ENCODE results near the gene PCSK1. TPM values are rescaled to one million over a fixed set of nuclear protein-coding genes. Genes with fewer than 3 reads are reported as not detected.

The PCSK1 gene
- total RNA-seq, 1 donor from 2014 or later: not detected

DNA sequence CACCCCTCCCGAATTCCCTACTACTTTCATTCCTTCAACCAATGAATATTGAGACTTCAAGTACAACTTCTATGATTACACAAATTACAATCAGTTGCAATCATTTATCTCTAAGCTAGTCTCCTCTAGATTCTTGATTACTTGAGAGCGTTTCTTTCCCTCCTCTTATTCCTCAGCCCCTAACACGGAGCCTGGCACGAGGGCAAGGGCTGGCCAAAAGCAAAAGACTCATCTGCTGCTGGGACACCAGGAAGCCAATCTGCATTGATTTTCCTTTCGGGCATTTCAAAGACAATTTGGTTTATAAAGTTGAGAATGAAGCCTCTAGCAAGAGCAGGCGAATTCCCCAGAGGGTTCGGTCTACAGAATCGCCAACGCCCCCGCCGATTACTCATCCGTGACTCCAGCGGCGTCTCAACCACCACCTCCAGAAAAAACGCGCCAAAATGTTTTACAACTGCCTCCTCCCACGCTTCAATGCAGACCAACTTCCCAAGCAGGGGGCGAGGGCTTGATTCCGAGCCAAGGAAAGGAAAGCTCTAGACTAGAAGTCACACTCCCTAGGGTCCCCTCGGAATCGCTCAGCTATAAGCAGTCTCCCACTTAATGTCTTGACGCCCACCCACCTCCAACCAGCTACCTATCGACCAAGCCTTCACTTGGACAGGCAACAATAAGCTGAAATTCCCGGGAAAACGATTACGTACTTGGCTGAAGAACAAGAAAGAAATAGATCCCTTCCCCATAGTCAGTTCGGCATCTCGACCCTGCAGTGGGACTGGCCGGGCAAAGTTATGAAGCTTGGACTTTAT, 1.5 kb downstream of the PCSK1 start:
- peaks cover 72% of the 10 kb centered on the region for H3K27me3 Mint-ChIP-seq (ENCODE audit: unreplicated experiment)
- no peaks in the 10 kb centered on the region for H3K36me3 Mint-ChIP-seq (ENCODE audit: unreplicated experiment)
- no peaks in the 10 kb centered on the region for H3K9me3 Mint-ChIP-seq (ENCODE audit: unreplicated experiment)
- no peak for TF ChIP-seq CTCF (IDR thresholded peaks at IDR 0.05)
- H3K27ac Mint-ChIP-seq (ENCODE audit: unreplicated experiment): no peak overlapping the region
- no peak for DNase-seq (ENCODE audit: extremely low spot score, unreplicated experiment)
- no peak overlapping the region for H3K4me3 Mint-ChIP-seq (ENCODE audit: unreplicated experiment)
- peaks cover 28% of the 10 kb centered on the region for H3K4me1 Mint-ChIP-seq (ENCODE audit: unreplicated experiment)

GRCh38 chr5:96427824-96428223, 5.2 kb downstream of the PCSK1 start:
- Mint-ChIP-seq H3K27me3 (ENCODE audit: unreplicated experiment) (peaks cover 76% of the 10 kb centered on the region), H3K27ac (ENCODE audit: unreplicated experiment) (no peak overlapping the region), H3K4me1 (ENCODE audit: unreplicated experiment) (peaks cover 16% of the 10 kb centered on the region), H3K4me3 (ENCODE audit: unreplicated experiment) (no peak overlapping the region), H3K9me3 (ENCODE audit: unreplicated experiment) (no peaks in the 10 kb centered on the region), H3K36me3 (ENCODE audit: unreplicated experiment) (no peaks in the 10 kb centered on the region)
- TF ChIP-seq CTCF (IDR thresholded peaks at IDR 0.05): no peak
- DNase-seq (ENCODE audit: extremely low spot score, unreplicated experiment): no peak

GRCh38 chr5:96426831-96427230, 6.2 kb downstream of the PCSK1 start:
- H3K27me3 Mint-ChIP-seq (ENCODE audit: unreplicated experiment): peaks cover 75% of the 10 kb centered on the region
- no peak overlapping the region for H3K4me3 Mint-ChIP-seq (ENCODE audit: unreplicated experiment)
- no peaks in the 10 kb centered on the region for H3K36me3 Mint-ChIP-seq (ENCODE audit: unreplicated experiment)
- no peaks in the 10 kb centered on the region for H3K9me3 Mint-ChIP-seq (ENCODE audit: unreplicated experiment)
- DNase-seq (ENCODE audit: extremely low spot score, unreplicated experiment): no peak
- no peak for TF ChIP-seq CTCF (IDR thresholded peaks at IDR 0.05)
- no peak overlapping the region for H3K27ac Mint-ChIP-seq (ENCODE audit: unreplicated experiment)
- H3K4me1 Mint-ChIP-seq (ENCODE audit: unreplicated experiment): peaks cover 9% of the 10 kb centered on the region

DNA sequence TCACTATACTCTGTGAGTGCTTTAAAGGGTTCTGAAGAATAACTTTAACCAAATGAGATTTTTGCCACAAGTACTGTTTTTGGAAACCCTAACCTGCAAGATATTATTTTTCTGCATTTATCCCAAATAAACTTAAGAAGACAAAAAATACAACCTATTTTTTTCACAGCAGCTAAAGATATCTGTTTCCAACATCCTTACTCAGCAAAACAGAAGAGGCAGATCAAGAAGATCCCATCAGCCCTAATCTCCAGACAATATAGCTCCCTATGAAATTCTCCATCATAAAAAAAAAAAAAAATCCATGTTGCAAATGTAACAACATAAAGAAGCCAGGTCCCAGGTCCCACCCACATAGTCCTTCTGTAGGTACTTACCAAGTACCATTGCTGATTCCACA, 7.6 kb downstream of the PCSK1 start:
- no peak for DNase-seq (ENCODE audit: extremely low spot score, unreplicated experiment)
- TF ChIP-seq CTCF (IDR thresholded peaks at IDR 0.05): no peak
- H3K27me3 Mint-ChIP-seq (ENCODE audit: unreplicated experiment): peaks cover 76% of the 10 kb centered on the region
- H3K4me1 Mint-ChIP-seq (ENCODE audit: unreplicated experiment): no peaks in the 10 kb centered on the region
- H3K27ac Mint-ChIP-seq (ENCODE audit: unreplicated experiment): no peak overlapping the region
- H3K36me3 Mint-ChIP-seq (ENCODE audit: unreplicated experiment): no peaks in the 10 kb centered on the region
- no peaks in the 10 kb centered on the region for H3K9me3 Mint-ChIP-seq (ENCODE audit: unreplicated experiment)
- H3K4me3 Mint-ChIP-seq (ENCODE audit: unreplicated experiment): no peak overlapping the region

- TF ChIP-seq CTCF (IDR thresholded peaks at IDR 0.05): no peak
- H3K27me3 Mint-ChIP-seq (ENCODE audit: unreplicated experiment): peaks cover 58% of the 10 kb centered on the region
- H3K4me1 Mint-ChIP-seq (ENCODE audit: unreplicated experiment): no peaks in the 10 kb centered on the region
- H3K36me3 Mint-ChIP-seq (ENCODE audit: unreplicated experiment): no peaks in the 10 kb centered on the region
- no peak for DNase-seq (ENCODE audit: extremely low spot score, unreplicated experiment)
- H3K9me3 Mint-ChIP-seq (ENCODE audit: unreplicated experiment): no peaks in the 10 kb centered on the region
- no peak overlapping the region for H3K27ac Mint-ChIP-seq (ENCODE audit: unreplicated experiment)
- no peak overlapping the region for H3K4me3 Mint-ChIP-seq (ENCODE audit: unreplicated experiment)
Measured at GRCh38 chr5:96415897-96416296, 17.2 kb downstream of the PCSK1 start.

Data from osteocyte (in vitro differentiated cells).